Sigmoid colon (tissue), 7 donors: ENCODE measurements around the gene COX20. TPM values are rescaled to one million over a fixed set of nuclear protein-coding genes. Genes with fewer than 3 reads are reported as not detected.

ENCODE experiments used
- DNase-seq: peaks from one replicate; pipeline ENCODE4 v3.0.0-alpha.2; 2019
- H3K27ac ChIP-seq, 4 donors: fragments of 200-600 bp; sonication (generic); one replicate each; pipeline ENCODE4 v1.5.1; 2016 to 2019; ENCODE audit warnings: mild to moderate bottlenecking in 1 of 4
- H3K27me3 ChIP-seq, 3 donors: fragments of 200-600 bp; sonication (generic); one replicate each; pipeline ENCODE4 v1.5.1; 2019; ENCODE audit warnings: mild to moderate bottlenecking in 1 of 3
- H3K36me3 ChIP-seq, 4 donors: fragments of 200-600 bp; sonication (generic); one replicate each; pipeline ENCODE4 v1.5.1; 2016 to 2019
- H3K4me1 ChIP-seq, 4 donors: fragments of 200-600 bp; sonication (generic); one replicate each; pipeline ENCODE4 v1.5.1; 2017 to 2019
- H3K4me3 ChIP-seq, 4 donors: fragments of 200-600 bp; sonication (generic); one replicate each; pipeline ENCODE4 v1.5.1; 2017 to 2019; ENCODE audit warnings: mild to moderate bottlenecking in 2 of 4, moderate library complexity in 1 of 4
- H3K9me3 ChIP-seq, 4 donors: fragments of 200-600 bp in 3 of 4; sonication (generic) in 3 of 4; one replicate each; pipeline versions ENCODE4 v1.5.1 to v1.6.1; 2013 to 2019
- CTCF ChIP-seq, 4 experiments: fragments of 450-650 bp in 3 of 4; fragments of 200-600 bp in 1 of 4; IDR thresholded peaks; one replicate each; pipeline ENCODE4 v1.5.1; 2016 to 2019; ENCODE audit warnings: antibody characterized with exemption in 4 of 4, mild to moderate bottlenecking in 3 of 4, moderate library complexity in 2 of 4
- EP300 ChIP-seq, 4 donors: sonication (generic); formaldehyde crosslinking; IDR thresholded peaks; one replicate each; pipeline ENCODE4 v1.6.1; 2017; ENCODE audit warnings: antibody characterized with exemption in 4 of 4
- POLR2A ChIP-seq, 2 donors: fragments of 450-650 bp; IDR thresholded peaks; one replicate each; pipeline ENCODE4 v1.6.1; 2016; ENCODE audit warnings: antibody characterized with exemption in 2 of 2, mild to moderate bottlenecking in 2 of 2, moderate library complexity in 2 of 2
- POLR2AphosphoS5 ChIP-seq, 4 donors: sonication (generic); formaldehyde crosslinking; IDR thresholded peaks; one replicate each; pipeline ENCODE4 v1.6.1; 2017; ENCODE audit warnings: antibody characterized with exemption in 4 of 4
- WGBS, 2 donors: extraction: QIAGEN DNeasy Blood & Tissue Kit; methylation state at CpG; one replicate each; pipeline ENCODE4 v1.1.7; 2013; 5-methylcytosine and 5-hydroxymethylcytosine counted together
- intact Hi-C: fragments of 100-400 bp; cut with DNase I; formaldehyde crosslinking; loops from one replicate; pipeline ENCODE4 v1.15.1; 2023
- polyA plus RNA-seq, 3 donors: library from polyadenylated mRNA; stranded (reverse); fragments of 200-250 nt; gene quantifications; one replicate each; pipeline ENCODE4 v1.2.3, GENCODE V29; 2013
- total RNA-seq, 4 donors: library from RNA; depleted of rRNA; stranded (reverse); fragments of >200 nt; gene quantifications; one replicate each; pipeline ENCODE4 v1.1.0, GENCODE V29; 2016
- donor health status: healthy with polysubstance abuse.
- donor health status: Bipolar disorder and iron deficiency.
- donor health status: healthy.

Gene COX20
- total and polyA plus RNA-seq, 7 donors, result 35.2 to 132 (median 62.4) TPM

GRCh38 chr1:244868484-244869363, 33.3 kb downstream of the COX20 start:
- no peaks in the 10 kb centered on the region for H3K36me3 ChIP-seq
- H3K27ac ChIP-seq, result no peak overlapping the region
- TF ChIP-seq POLR2A (IDR thresholded peaks at IDR 0.05) (no peak), POLR2AphosphoS5 (IDR thresholded peaks at IDR 0.05) (no peak), EP300 (IDR thresholded peaks at IDR 0.05) (no peak), CTCF (IDR thresholded peaks at IDR 0.05) (no peak)
- WGBS, 2 donors, result 94% methylated on average over 23 of the region's 23 CpGs
- H3K27me3 ChIP-seq, result no peaks in the 10 kb centered on the region
- intact Hi-C loops, result loop anchor here (5.0 to 10.0 kb wide), 4 partner anchors 49 to 286 kb away; partner anchors contain the start of genes DESI2 and KIF26B
- no peaks in the 10 kb centered on the region for H3K9me3 ChIP-seq
- no peak overlapping the region for H3K4me3 ChIP-seq
- H3K4me1 ChIP-seq, result peaks cover 0 to 14% (median 11%) of the 10 kb centered on the region in 4 donors
- DNase-seq, result no peak

- Histone ChIP-seq H3K4me3 (no peak overlapping the region), H3K36me3 (no peaks in the 10 kb centered on the region), H3K27me3 (no peaks in the 10 kb centered on the region), H3K9me3 (no peaks in the 10 kb centered on the region), H3K4me1 (peaks cover 0 to 14% (median 11%) of the 10 kb centered on the region in 4 donors), H3K27ac (no peak overlapping the region)
- DNase-seq, result no peak
- TF ChIP-seq POLR2AphosphoS5 (IDR thresholded peaks at IDR 0.05) (no peak), POLR2A (IDR thresholded peaks at IDR 0.05) (no peak), EP300 (IDR thresholded peaks at IDR 0.05) (no peak), CTCF (IDR thresholded peaks at IDR 0.05) (no peak)
- intact Hi-C loops, result loop anchor here (5.0 to 10.0 kb wide), 4 partner anchors 48 to 285 kb away; partner anchors contain the start of genes DESI2 and KIF26B
- 87 to 92% methylated on average over 12 of the region's 12 CpGs for WGBS, 2 donors
Measured at GRCh38 chr1:244869364-244869827, 33.9 kb downstream of the COX20 start.

GRCh38 chr1:244869950-244870349, 34.5 kb downstream of the COX20 start:
- no peaks in the 10 kb centered on the region for H3K27me3 ChIP-seq
- H3K36me3 ChIP-seq, result no peaks in the 10 kb centered on the region
- no peak for DNase-seq
- intact Hi-C loops, result loop anchor here (5.0 to 10.0 kb wide), 4 partner anchors 47 to 285 kb away; partner anchors contain the start of genes DESI2 and KIF26B
- H3K4me1 ChIP-seq, result peaks cover 0 to 14% (median 10%) of the 10 kb centered on the region in 4 donors
- H3K4me3 ChIP-seq, result no peak overlapping the region
- no peak for TF ChIP-seq CTCF (IDR thresholded peaks at IDR 0.05)
- no peak for TF ChIP-seq POLR2AphosphoS5 (IDR thresholded peaks at IDR 0.05)
- TF ChIP-seq POLR2A (IDR thresholded peaks at IDR 0.05), result no peak
- no peak for TF ChIP-seq EP300 (IDR thresholded peaks at IDR 0.05)
- H3K27ac ChIP-seq, result no peak overlapping the region
- 90 to 97% methylated on average over 4 of the region's 4 CpGs for WGBS, 2 donors
- no peaks in the 10 kb centered on the region for H3K9me3 ChIP-seq

GRCh38 chr1:244874974-244875579, 39.6 kb downstream of the COX20 start:
- 87 to 88% methylated on average over 7 of the region's 7 CpGs for WGBS, 2 donors
- Histone ChIP-seq H3K36me3 (no peaks in the 10 kb centered on the region), H3K4me1 (no peaks in the 10 kb centered on the region), H3K27ac (no peak overlapping the region), H3K9me3 (no peaks in the 10 kb centered on the region), H3K4me3 (no peak overlapping the region), H3K27me3 (no peaks in the 10 kb centered on the region)
- DNase-seq, result no peak
- intact Hi-C loops, result no loop called here
- TF ChIP-seq CTCF (IDR thresholded peaks at IDR 0.05) (no peak), POLR2AphosphoS5 (IDR thresholded peaks at IDR 0.05) (no peak), POLR2A (IDR thresholded peaks at IDR 0.05) (no peak), EP300 (IDR thresholded peaks at IDR 0.05) (no peak)
